GM23338 (cell line): Measurements from ENCODE around the gene RAB12. TPM values are rescaled to one million over a fixed set of nuclear protein-coding genes. Genes with fewer than 3 reads are reported as not detected.
"Not testable (repeated sequence)": the region's sequence is repeated elsewhere in the genome, so short reads cannot be mapped to it uniquely, and the experiment has no call there.

Experiments
- ATAC-seq: fragments of 200-7000 bp; cut with Tn5 transposase; 3 replicates; pipeline ENCODE4 v1.9.1; 2020
- DNase-seq: peaks from one replicate; pipeline ENCODE4 v3.0.0-alpha.2; 2015; ENCODE audit warnings: low spot score
- H2AFZ ChIP-seq: fragments of 200-600 bp; sonication (generic); 2 replicates; pipeline ENCODE4 v1.8.0; 2016; ENCODE audit warnings: antibody characterized with exemption, mild to moderate bottlenecking, moderate library complexity
- H3F3A ChIP-seq: fragments of 200-600 bp; sonication (generic); replicated peaks from 2 replicates; pipeline ENCODE4 v1.8.0; 2017; ENCODE audit warnings: antibody characterized with exemption, mixed run types, low read depth
- H3K27ac ChIP-seq: fragments of 200-600 bp; sonication (generic); 2 replicates; pipeline ENCODE4 v1.6.1; 2016; ENCODE audit warnings: low read depth
- H3K27me3 ChIP-seq: fragments of 200-600 bp; sonication (generic); 2 replicates; pipeline ENCODE4 v1.8.0; 2016; ENCODE audit warnings: mild to moderate bottlenecking, mixed run types, moderate library complexity; ENCODE audit not compliant: insufficient read depth
- H3K36me3 ChIP-seq: fragments of 200-600 bp; sonication (generic); 2 replicates; pipeline ENCODE4 v1.8.0; 2016; ENCODE audit warnings: mild to moderate bottlenecking; ENCODE audit not compliant: insufficient read depth
- H3K4me1 ChIP-seq: fragments of 200-600 bp; sonication (generic); 2 replicates; pipeline ENCODE4 v1.8.0; 2016; ENCODE audit warnings: mild to moderate bottlenecking, moderate library complexity; ENCODE audit not compliant: insufficient read depth
- H3K4me2 ChIP-seq: fragments of 200-600 bp; sonication (generic); 2 replicates; pipeline ENCODE4 v1.7.1; 2017; ENCODE audit warnings: mixed run types
- H3K4me3 ChIP-seq: fragments of 200-600 bp; sonication (generic); 2 replicates; pipeline ENCODE4 v1.6.1; 2016; ENCODE audit warnings: mixed run types
- H3K79me2 ChIP-seq: fragments of 200-600 bp; sonication (generic); replicated peaks from 2 replicates; pipeline ENCODE4 v1.8.0; 2017; ENCODE audit warnings: mild to moderate bottlenecking; ENCODE audit not compliant: insufficient read depth
- H3K9me2 ChIP-seq: fragments of 200-600 bp; sonication (generic); 2 replicates; pipeline ENCODE4 v1.8.0; 2017; ENCODE audit not compliant: insufficient read depth
- H4K20me1 ChIP-seq: fragments of 200-600 bp; sonication (generic); replicated peaks from 2 replicates; pipeline ENCODE4 v1.8.0; 2017; ENCODE audit warnings: mild to moderate bottlenecking; ENCODE audit not compliant: insufficient read depth
- H3K27ac Mint-ChIP-seq: 2 replicates; pipeline ENCODE4 v1.8.0; 2020; ENCODE audit warnings: inconsistent platforms, mild to moderate bottlenecking, moderate library complexity, mixed read lengths
- H3K27me3 Mint-ChIP-seq: 3 replicates; pipeline ENCODE4 v1.8.0; 2022; ENCODE audit warnings: low read depth, mild to moderate bottlenecking, moderate library complexity, mixed read lengths, inconsistent platforms; ENCODE audit not compliant: insufficient read depth, poor library complexity
- H3K36me3 Mint-ChIP-seq: 3 replicates; pipeline ENCODE4 v1.8.0; 2021; ENCODE audit warnings: low read depth, mild to moderate bottlenecking, inconsistent platforms, moderate library complexity, mixed read lengths
- H3K4me1 Mint-ChIP-seq: 3 replicates; pipeline ENCODE4 v1.8.0; 2020; ENCODE audit warnings: mild to moderate bottlenecking, inconsistent platforms, mixed read lengths
- H3K4me3 Mint-ChIP-seq: 3 replicates; pipeline ENCODE4 v1.8.0; 2021; ENCODE audit warnings: moderate library complexity, mild to moderate bottlenecking, inconsistent platforms, mixed read lengths
- H3K9me3 Mint-ChIP-seq: 3 replicates; pipeline ENCODE4 v1.8.0; 2020; ENCODE audit warnings: moderate library complexity, mild to moderate bottlenecking, inconsistent platforms, mixed read lengths
- CREB1 ChIP-seq: fragments of 250-450 bp; sonication (Bioruptor Pico); IDR thresholded peaks from 2 replicates; pipeline ENCODE4 v1.5.0; 2020; ENCODE audit warnings: low read depth, mild to moderate bottlenecking, moderate library complexity
- ETS1 ChIP-seq: IDR thresholded peaks from 2 replicates; pipeline ENCODE4 v1.6.1; 2016; ENCODE audit warnings: antibody characterized with exemption
- EZH2 ChIP-seq: fragments of 200-600 bp; sonication (generic); IDR thresholded peaks from one replicate; pipeline ENCODE4 v1.8.0; 2017; ENCODE audit warnings: antibody characterized with exemption, mild to moderate bottlenecking, low read depth; ENCODE audit not compliant: unreplicated experiment
- NANOG ChIP-seq: IDR thresholded peaks from 2 replicates; pipeline ENCODE4 v1.6.1; 2016; ENCODE audit warnings: antibody characterized with exemption, borderline replicate concordance
- ZNF114 ChIP-seq: fragments of 250-450 bp; sonication (Bioruptor Pico); IDR thresholded peaks from 2 replicates; pipeline ENCODE4 v1.5.0; 2020; ENCODE audit warnings: mild to moderate bottlenecking, moderate library complexity
- polyA plus RNA-seq: library from polyadenylated mRNA; unstranded; fragments of >200 nt; fragmentation: Nextera tagmentation; extraction: Ambion mirVana; gene quantifications from 2 replicates; pipeline ENCODE4 v1.2.1, GENCODE V29; 2016
- total RNA-seq: library from RNA; depleted of rRNA; stranded (reverse); fragments of >200 nt; shearing (Covaris generic); gene quantifications from 2 replicates; pipeline ENCODE4 v1.2.3, GENCODE V29; 2014

The RAB12 gene
- total and polyA plus RNA-seq, 2 experiments from 2014 or later, result 16.7 to 80.4 TPM

GRCh38 chr18:8619835-8620577, 10.8 kb downstream of the RAB12 start:
- H3F3A ChIP-seq, result peaks cover 3% of the 10 kb centered on the region; the same call in 1 of the 2 replicates
- H3K79me2 ChIP-seq, result peaks cover 89% of the 10 kb centered on the region
- H3K36me3 ChIP-seq, result no peaks in the 10 kb centered on the region
- ATAC-seq (no peak), DNase-seq (no peak)
- Mint-ChIP-seq H3K27me3 (peaks cover 6% of the 10 kb centered on the region), H3K4me3 (no peak overlapping the region), H3K9me3 (no peaks in the 10 kb centered on the region), H3K36me3 (peaks cover 46% of the 10 kb centered on the region), H3K4me1 (peaks cover 87% of the 10 kb centered on the region), H3K27ac (peak overlapping the region; percentile 95)
- no peak for TF ChIP-seq EZH2
- H4K20me1 ChIP-seq, result no peaks in the 10 kb centered on the region
- H3K27ac ChIP-seq, result peak overlapping the region; percentile 97
- H3K4me2 ChIP-seq, result peak overlapping the region; percentile 73
- H3K4me1 ChIP-seq, result peaks cover 90% of the 10 kb centered on the region
- H2AFZ ChIP-seq, result no peak overlapping the region
- no peaks in the 10 kb centered on the region for H3K9me2 ChIP-seq
- no peaks in the 10 kb centered on the region for H3K27me3 ChIP-seq
- H3K4me3 ChIP-seq, result peak overlapping the region; percentile 41

GRCh38 chr18:8620845-8621244, 11.6 kb downstream of the RAB12 start:
- ATAC-seq, result peak; percentile 16; the same call in 2 of the 3 replicates
- Histone ChIP-seq H3K4me1 (peaks cover 90% of the 10 kb centered on the region), H3F3A (no peaks in the 10 kb centered on the region; the same call in 1 of the 2 replicates), H3K79me2 (peaks cover 89% of the 10 kb centered on the region), H3K4me2 (peak overlapping the region; percentile 73), H3K36me3 (no peaks in the 10 kb centered on the region), H3K9me2 (no peaks in the 10 kb centered on the region), H4K20me1 (no peaks in the 10 kb centered on the region), H3K27ac (peak overlapping the region; percentile 97), H2AFZ (no peak overlapping the region), H3K4me3 (peak overlapping the region; percentile 41), H3K27me3 (no peaks in the 10 kb centered on the region)
- H3K4me1 Mint-ChIP-seq, result peaks cover 87% of the 10 kb centered on the region
- H3K36me3 Mint-ChIP-seq, result peaks cover 53% of the 10 kb centered on the region
- peaks cover 5% of the 10 kb centered on the region for H3K27me3 Mint-ChIP-seq
- H3K4me3 Mint-ChIP-seq, result peak overlapping the region; percentile 62; the same call in 2 of the 3 replicates
- H3K9me3 Mint-ChIP-seq, result no peaks in the 10 kb centered on the region
- no peak for DNase-seq
- H3K27ac Mint-ChIP-seq, result peak overlapping the region; percentile 95
- TF ChIP-seq ETS1, result no peak
- no peak for TF ChIP-seq ZNF114 (CRISPR knock-in tag)

DNA sequence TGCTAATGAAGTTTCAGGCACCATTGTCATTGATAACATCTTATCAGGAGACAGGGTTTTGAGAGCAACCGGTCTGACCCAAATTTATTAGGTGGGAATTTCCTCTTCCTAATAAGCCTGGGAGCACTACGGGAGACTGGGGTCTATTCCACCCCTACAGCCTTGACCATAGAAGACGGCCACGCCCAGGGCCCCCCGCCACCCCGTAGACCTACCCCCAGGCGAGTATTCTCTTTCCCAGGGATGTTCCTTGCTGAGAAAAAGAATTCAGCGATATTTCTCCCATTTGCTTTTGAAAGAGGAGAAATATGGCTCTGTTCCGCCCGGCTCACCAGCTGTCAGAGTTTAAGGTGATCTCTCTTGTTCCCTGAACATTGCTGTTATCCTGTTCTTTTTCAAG, 13.4 kb downstream of the RAB12 start:
- peak overlapping the region; percentile 39 for H3K4me3 ChIP-seq
- not testable (repeated sequence) for H4K20me1 ChIP-seq

More for the DNA sequence above, 13.4 kb downstream of the RAB12 start:
- not testable (repeated sequence) for H3K27me3 Mint-ChIP-seq, H3K27me3 ChIP-seq, H3K9me3 Mint-ChIP-seq, H2AFZ ChIP-seq, H3K36me3 ChIP-seq, H3F3A ChIP-seq, H3K9me2 ChIP-seq
- peaks cover 89% of the 10 kb centered on the region for H3K4me1 Mint-ChIP-seq
- Histone ChIP-seq H3K79me2 (peaks cover 89% of the 10 kb centered on the region), H3K4me2 (peak overlapping the region; percentile 71), H3K27ac (peak overlapping the region; percentile 96), H3K4me1 (peaks cover 90% of the 10 kb centered on the region)
- H3K27ac Mint-ChIP-seq, result peak overlapping the region; percentile 95
- peaks cover 53% of the 10 kb centered on the region for H3K36me3 Mint-ChIP-seq
- DNase-seq (peak; percentile 59), ATAC-seq (peak; percentile 70)
- TF ChIP-seq CREB1 (0 out of 2 replicates have a peak, but pooled peaks have one; percentile 0), NANOG (peak; percentile 58; the same call in 1 of the 2 replicates)
- peak overlapping the region; percentile 62 for H3K4me3 Mint-ChIP-seq
